ENCODE measurements around the gene CFD.

The CFD gene

GRCh38 chr19:871446-872265, 12.2 kb downstream of the CFD start:
- no peak for DNase-seq (ENCODE audit: low read depth)
- in situ Hi-C loops (cut with HindIII; ENCODE audit: low sequenced_read_pairs) = no loop called here
- H3K4me3 ChIP-seq (ENCODE audit: low read depth, low read length) = no peak overlapping the region

GRCh38 chr19:872266-872951, 12.9 kb downstream of the CFD start:
- H3K4me3 ChIP-seq (ENCODE audit: low read depth, low read length) = no peak overlapping the region
- TF ChIP-seq CTCF (IDR thresholded peaks at IDR 0.05; ENCODE audit: low read depth, low read length, missing control alignments) = no peak
- in situ Hi-C loops (cut with HindIII; ENCODE audit: low sequenced_read_pairs) = no loop called here
- no peak for DNase-seq (ENCODE audit: low read depth)

More at GRCh38 chr19:871446-872265, 12.2 kb downstream of the CFD start:
- no peak for TF ChIP-seq CTCF (IDR thresholded peaks at IDR 0.05; ENCODE audit: low read depth, low read length, missing control alignments)

- in situ Hi-C loops (cut with HindIII; ENCODE audit: low sequenced_read_pairs) = no loop called here
- H3K4me3 ChIP-seq (ENCODE audit: low read depth, low read length) = no peak overlapping the region
- no peak for TF ChIP-seq CTCF (IDR thresholded peaks at IDR 0.05; ENCODE audit: low read depth, low read length, missing control alignments)
- DNase-seq (ENCODE audit: low read depth) = no peak
Measured at GRCh38 chr19:873084-873483, 13.6 kb downstream of the CFD start.

GRCh38 chr19:873561-874041, 14.1 kb downstream of the CFD start:
- in situ Hi-C loops (cut with HindIII; ENCODE audit: low sequenced_read_pairs) = no loop called here
- no peak for DNase-seq (ENCODE audit: low read depth)
- no peak overlapping the region for H3K4me3 ChIP-seq (ENCODE audit: low read depth, low read length)
- no peak for TF ChIP-seq CTCF (IDR thresholded peaks at IDR 0.05; ENCODE audit: low read depth, low read length, missing control alignments)

GRCh38 chr19:875265-875879, 15.9 kb downstream of the CFD start:
- in situ Hi-C loops (cut with HindIII; ENCODE audit: low sequenced_read_pairs) = no loop called here
- DNase-seq (ENCODE audit: low read depth) = no peak
- no peak for TF ChIP-seq CTCF (IDR thresholded peaks at IDR 0.05; ENCODE audit: low read depth, low read length, missing control alignments)
- no peak overlapping the region for H3K4me3 ChIP-seq (ENCODE audit: low read depth, low read length)

- no peak for TF ChIP-seq CTCF (IDR thresholded peaks at IDR 0.05; ENCODE audit: low read depth, low read length, missing control alignments)
- in situ Hi-C loops (cut with HindIII; ENCODE audit: low sequenced_read_pairs) = no loop called here
- H3K4me3 ChIP-seq (ENCODE audit: low read depth, low read length) = no peak overlapping the region
- no peak for DNase-seq (ENCODE audit: low read depth)
Measured at GRCh38 chr19:876089-876488, 16.6 kb downstream of the CFD start.
